Ammon's horn (tissue), 1 donor: Measurements from ENCODE around the gene CNNM3.
"Not testable (repeated sequence)": the region's sequence is repeated elsewhere in the genome, so short reads cannot be mapped to it uniquely, and the experiment has no call there.

ENCODE experiments used
- DNase-seq: peaks from one replicate; pipeline ENCODE4 v3.0.0-alpha.2; 2016; ENCODE audit warnings: low spot score

Gene CNNM3

GRCh38 chr2:96816127-96816835, at the start of gene CNNM3:
Gene CNNM3 (plus strand): TSS chr2:96816268. CDS start chr2:96816278, 10 bp downstream.
- peak; percentile 97 for DNase-seq

- no peak for DNase-seq
Measured at GRCh38 chr2:96767135-96767871, 48.8 kb upstream of the CNNM3 start.

GRCh38 chr2:96768083-96768561, 47.9 kb upstream of the CNNM3 start:
- DNase-seq, result no peak

GRCh38 chr2:96769814-96770213, 46.3 kb upstream of the CNNM3 start:
- DNase-seq, result peak; percentile 78

- DNase-seq, result no peak
Measured at GRCh38 chr2:96770442-96771202, 45.4 kb upstream of the CNNM3 start.

- DNase-seq, result no peak
Measured at GRCh38 chr2:96771796-96772618, 44.1 kb upstream of the CNNM3 start.

GRCh38 chr2:96772903-96773671, 43.0 kb upstream of the CNNM3 start:
- no peak for DNase-seq

GRCh38 chr2:96773922-96774321, 42.1 kb upstream of the CNNM3 start:
- DNase-seq, result no peak

- DNase-seq, result no peak
Measured at GRCh38 chr2:96775160-96775559, 40.9 kb upstream of the CNNM3 start.

GRCh38 chr2:96783388-96783787, 32.7 kb upstream of the CNNM3 start:
- no peak for DNase-seq

GRCh38 chr2:96787411-96787810, 28.7 kb upstream of the CNNM3 start:
- DNase-seq, result no peak

GRCh38 chr2:96788442-96789244, 27.4 kb upstream of the CNNM3 start:
- peak; percentile 54 for DNase-seq

- no peak for DNase-seq
Measured at GRCh38 chr2:96789245-96789617, 26.8 kb upstream of the CNNM3 start.

- DNase-seq, result no peak
Measured at GRCh38 chr2:96792772-96793749, 23.0 kb upstream of the CNNM3 start.

- no peak for DNase-seq
Measured at GRCh38 chr2:96795076-96795475, 21.0 kb upstream of the CNNM3 start.

- not testable (repeated sequence) for DNase-seq
Measured at GRCh38 chr2:96796497-96796896, 19.6 kb upstream of the CNNM3 start.

GRCh38 chr2:96797066-96797625, 18.9 kb upstream of the CNNM3 start:
- no peak for DNase-seq
